ENCODE measurements around the gene THTPA. TPM values are rescaled to one million over a fixed set of nuclear protein-coding genes. Genes with fewer than 3 reads are reported as not detected.

Gene THTPA
- total RNA-seq, 2 donors from 2014 or later = 13.0 to 17.0 TPM

- Histone ChIP-seq H3K27ac (ENCODE audit: low read depth, low read length) (no peak overlapping the region), H3K4me1 (ENCODE audit: control insufficient read depth, insufficient read depth, low read length) (peaks cover 11% of the 10 kb centered on the region), H3K4me3 (ENCODE audit: low read length) (no peak overlapping the region), H3K9me3 (ENCODE audit: control insufficient read depth, low read length) (no peaks in the 10 kb centered on the region), H3K9ac (ENCODE audit: extremely low read depth, low read length, poor library complexity, severe bottlenecking) (no peak overlapping the region), H3K36me3 (ENCODE audit: control insufficient read depth, insufficient read depth, low read length) (peaks cover 23% of the 10 kb centered on the region), H3K27me3 (ENCODE audit: control insufficient read depth, insufficient read depth, low read length, poor library complexity, severe bottlenecking) (no peaks in the 10 kb centered on the region)
- H3K27me3 Mint-ChIP-seq (ENCODE audit: insufficient read depth) = peaks cover 22% of the 10 kb centered on the region
- peak; percentile 85 for DNase-seq
- peaks cover 22% of the 10 kb centered on the region for H3K36me3 Mint-ChIP-seq (ENCODE audit: low read depth)
- H3K27ac Mint-ChIP-seq = peak overlapping the region; percentile 36
- H3K4me1 Mint-ChIP-seq = peaks cover 33% of the 10 kb centered on the region
- H3K4me3 Mint-ChIP-seq = peak overlapping the region; percentile 98
- TF ChIP-seq, protein P1, sequence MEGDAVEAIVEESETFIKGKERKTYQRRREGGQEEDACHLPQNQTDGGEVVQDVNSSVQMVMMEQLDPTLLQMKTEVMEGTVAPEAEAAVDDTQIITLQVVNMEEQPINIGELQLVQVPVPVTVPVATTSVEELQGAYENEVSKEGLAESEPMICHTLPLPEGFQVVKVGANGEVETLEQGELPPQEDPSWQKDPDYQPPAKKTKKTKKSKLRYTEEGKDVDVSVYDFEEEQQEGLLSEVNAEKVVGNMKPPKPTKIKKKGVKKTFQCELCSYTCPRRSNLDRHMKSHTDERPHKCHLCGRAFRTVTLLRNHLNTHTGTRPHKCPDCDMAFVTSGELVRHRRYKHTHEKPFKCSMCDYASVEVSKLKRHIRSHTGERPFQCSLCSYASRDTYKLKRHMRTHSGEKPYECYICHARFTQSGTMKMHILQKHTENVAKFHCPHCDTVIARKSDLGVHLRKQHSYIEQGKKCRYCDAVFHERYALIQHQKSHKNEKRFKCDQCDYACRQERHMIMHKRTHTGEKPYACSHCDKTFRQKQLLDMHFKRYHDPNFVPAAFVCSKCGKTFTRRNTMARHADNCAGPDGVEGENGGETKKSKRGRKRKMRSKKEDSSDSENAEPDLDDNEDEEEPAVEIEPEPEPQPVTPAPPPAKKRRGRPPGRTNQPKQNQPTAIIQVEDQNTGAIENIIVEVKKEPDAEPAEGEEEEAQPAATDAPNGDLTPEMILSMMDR (conservative IDR thresholded peaks at IDR 0.05) = peak; percentile 78
- no peaks in the 10 kb centered on the region for H3K9me3 Mint-ChIP-seq
- 39% methylated on average over 6 of the region's 6 CpGs; no CpG with 5 or more reads in 1 of the 2 experiments for WGBS, 2 experiments (ENCODE audit: insufficient coverage in 1 of 2, insufficient read length in 1 of 2)
Measured at GRCh38 chr14:23568600-23569331, 12.7 kb downstream of the THTPA start.

DNA sequence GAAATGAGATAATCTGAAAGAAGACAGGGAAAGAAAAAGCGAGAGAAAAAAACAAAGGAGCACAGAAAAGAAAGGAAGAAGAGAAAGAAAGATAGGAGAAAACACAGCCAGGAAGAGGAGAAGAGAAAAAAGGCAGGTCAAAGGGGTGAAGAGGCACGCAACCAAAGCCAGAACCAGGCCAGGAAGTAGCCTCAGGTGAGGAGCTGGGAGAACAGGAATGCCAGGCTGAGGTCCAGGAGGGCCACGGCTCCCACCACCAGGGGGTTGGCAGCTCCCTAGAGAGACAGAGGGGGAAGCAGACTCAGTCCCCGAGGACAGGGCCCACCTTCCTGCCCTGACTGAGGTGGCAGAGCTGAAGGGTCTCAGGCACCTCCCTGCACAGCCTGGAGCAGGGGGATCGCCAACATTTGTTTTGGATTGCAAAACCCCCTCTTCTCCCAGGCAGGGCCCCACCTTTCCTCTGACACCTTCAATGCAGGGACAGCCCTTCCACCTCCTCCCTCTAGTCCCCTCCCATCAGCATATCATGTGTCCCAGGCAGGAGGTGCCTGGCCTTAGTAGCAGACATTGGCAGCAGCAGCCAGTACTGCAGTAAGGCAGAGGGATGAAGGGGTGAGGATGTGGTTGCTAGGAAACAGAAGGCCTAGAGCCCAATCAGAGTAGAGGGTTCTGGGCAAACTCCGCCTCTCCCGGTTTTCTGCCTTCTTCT lies 13.5 kb downstream of the THTPA start:
- no peaks in the 10 kb centered on the region for H3K27me3 ChIP-seq (ENCODE audit: control insufficient read depth, insufficient read depth, low read length, poor library complexity, severe bottlenecking)
- peaks cover 27% of the 10 kb centered on the region for H3K27me3 Mint-ChIP-seq (ENCODE audit: insufficient read depth)
- peak; percentile 84 for DNase-seq
- H3K36me3 ChIP-seq (ENCODE audit: control insufficient read depth, insufficient read depth, low read length) = peaks cover 16% of the 10 kb centered on the region
- TF ChIP-seq, protein P1 (conservative IDR thresholded peaks at IDR 0.05) = peak; percentile 45
- H3K4me1 Mint-ChIP-seq = peaks cover 33% of the 10 kb centered on the region
- no peak overlapping the region for H3K4me3 Mint-ChIP-seq
- peaks cover 16% of the 10 kb centered on the region for H3K36me3 Mint-ChIP-seq (ENCODE audit: low read depth)
- H3K27ac Mint-ChIP-seq = no peak overlapping the region
- H3K9me3 Mint-ChIP-seq = no peaks in the 10 kb centered on the region
- H3K9me3 ChIP-seq (ENCODE audit: control insufficient read depth, low read length) = no peaks in the 10 kb centered on the region
- WGBS, 2 experiments (ENCODE audit: insufficient coverage in 1 of 2, insufficient read length in 1 of 2) = 81 to 85% methylated on average over 2 to 6 of the region's 7 CpGs
- no peak overlapping the region for H3K9ac ChIP-seq (ENCODE audit: extremely low read depth, low read length, poor library complexity, severe bottlenecking)
- no peak overlapping the region for H3K27ac ChIP-seq (ENCODE audit: low read depth, low read length)
- peaks cover 11% of the 10 kb centered on the region for H3K4me1 ChIP-seq (ENCODE audit: control insufficient read depth, insufficient read depth, low read length)
- H3K4me3 ChIP-seq (ENCODE audit: low read length) = no peak overlapping the region

- no peak overlapping the region for H3K4me3 Mint-ChIP-seq
- peaks cover 33% of the 10 kb centered on the region for H3K4me1 Mint-ChIP-seq
- no peaks in the 10 kb centered on the region for H3K9me3 Mint-ChIP-seq
- 90 to 98% methylated on average over 16 to 23 of the region's 23 CpGs for WGBS, 2 experiments (ENCODE audit: insufficient coverage in 1 of 2, insufficient read length in 1 of 2)
- no peak overlapping the region for H3K27ac Mint-ChIP-seq
- Histone ChIP-seq H3K4me1 (ENCODE audit: control insufficient read depth, insufficient read depth, low read length) (peaks cover 11% of the 10 kb centered on the region), H3K9me3 (ENCODE audit: control insufficient read depth, low read length) (no peaks in the 10 kb centered on the region), H3K27me3 (ENCODE audit: control insufficient read depth, insufficient read depth, low read length, poor library complexity, severe bottlenecking) (peaks cover 13% of the 10 kb centered on the region), H3K36me3 (ENCODE audit: control insufficient read depth, insufficient read depth, low read length) (peaks cover 3% of the 10 kb centered on the region), H3K27ac (ENCODE audit: low read depth, low read length) (no peak overlapping the region), H3K4me3 (ENCODE audit: low read length) (no peak overlapping the region), H3K9ac (ENCODE audit: extremely low read depth, low read length, poor library complexity, severe bottlenecking) (no peak overlapping the region)
- H3K27me3 Mint-ChIP-seq (ENCODE audit: insufficient read depth) = peaks cover 39% of the 10 kb centered on the region
- DNase-seq = peak; percentile 34
- peaks cover 2% of the 10 kb centered on the region for H3K36me3 Mint-ChIP-seq (ENCODE audit: low read depth)
- TF ChIP-seq, protein P1 (conservative IDR thresholded peaks at IDR 0.05) = no peak
Measured at GRCh38 chr14:23570806-23571483, 14.9 kb downstream of the THTPA start.

All from endodermal cell (in vitro differentiated cells).